T-helper 2 cell treated with Interferon-gamma antibody and Interleukin-4, amounts not matched to agents 5 μg/mL and 100 μg/mL, for 36 hours (primary cell): ENCODE data around the gene BACH2.

Experiments
- DNase-seq: peaks from one replicate; pipeline ENCODE4 v3.0.0; 2021; ENCODE audit warnings: low spot score
- H3K27ac Mint-ChIP-seq: one replicate; pipeline ENCODE4 v1.8.0; 2021; ENCODE audit warnings: mild to moderate bottlenecking, mixed read lengths
- H3K27me3 Mint-ChIP-seq: one replicate; pipeline ENCODE4 v1.8.0; 2021; ENCODE audit warnings: low read depth, mixed read lengths
- H3K36me3 Mint-ChIP-seq: one replicate; pipeline ENCODE4 v1.8.0; 2021; ENCODE audit warnings: low read depth, mixed read lengths
- H3K4me1 Mint-ChIP-seq: one replicate; pipeline ENCODE4 v1.8.0; 2021; ENCODE audit warnings: low read depth, mixed read lengths
- H3K4me3 Mint-ChIP-seq: one replicate; pipeline ENCODE4 v1.8.0; 2022; ENCODE audit warnings: mild to moderate bottlenecking, moderate library complexity, mixed read lengths
- H3K9me3 Mint-ChIP-seq: one replicate; pipeline ENCODE4 v1.8.0; 2021; ENCODE audit warnings: mixed read lengths

BACH2 gene

GRCh38 chr6:89987830-89988229, 308.8 kb downstream of the BACH2 start:
- no peak for DNase-seq
- Mint-ChIP-seq H3K36me3 (peaks cover 26% of the 10 kb centered on the region), H3K4me1 (peaks cover 37% of the 10 kb centered on the region)

DNA sequence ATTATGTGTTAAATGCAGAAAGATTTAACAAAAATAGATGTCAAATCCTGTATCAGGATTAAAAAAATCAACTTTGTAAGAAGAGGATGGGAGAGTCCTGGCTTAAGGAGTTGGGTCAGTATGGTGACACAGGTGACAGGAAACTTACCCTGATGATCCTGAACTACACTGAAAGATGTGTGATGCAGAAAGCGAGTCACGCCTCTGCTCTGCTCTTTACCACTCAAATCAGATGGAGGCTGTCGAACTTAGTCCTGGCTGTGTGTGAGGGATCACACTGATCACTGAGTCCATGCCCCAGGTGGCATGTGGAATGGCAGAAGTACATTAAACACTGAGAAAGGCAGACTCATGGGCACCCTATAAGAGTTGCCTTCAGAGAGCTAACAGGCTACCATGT, 309.5 kb downstream of the BACH2 start:
- no peak overlapping the region for H3K4me3 Mint-ChIP-seq
- peak overlapping the region; percentile 4 for H3K27ac Mint-ChIP-seq
- DNase-seq, result no peak
- H3K9me3 Mint-ChIP-seq, result no peaks in the 10 kb centered on the region
- H3K36me3 Mint-ChIP-seq, result peaks cover 26% of the 10 kb centered on the region
- H3K4me1 Mint-ChIP-seq, result peaks cover 35% of the 10 kb centered on the region
- no peaks in the 10 kb centered on the region for H3K27me3 Mint-ChIP-seq

More at GRCh38 chr6:89987830-89988229, 308.8 kb downstream of the BACH2 start:
- Mint-ChIP-seq H3K9me3 (no peaks in the 10 kb centered on the region), H3K4me3 (no peak overlapping the region), H3K27ac (no peak overlapping the region), H3K27me3 (no peaks in the 10 kb centered on the region)

DNA sequence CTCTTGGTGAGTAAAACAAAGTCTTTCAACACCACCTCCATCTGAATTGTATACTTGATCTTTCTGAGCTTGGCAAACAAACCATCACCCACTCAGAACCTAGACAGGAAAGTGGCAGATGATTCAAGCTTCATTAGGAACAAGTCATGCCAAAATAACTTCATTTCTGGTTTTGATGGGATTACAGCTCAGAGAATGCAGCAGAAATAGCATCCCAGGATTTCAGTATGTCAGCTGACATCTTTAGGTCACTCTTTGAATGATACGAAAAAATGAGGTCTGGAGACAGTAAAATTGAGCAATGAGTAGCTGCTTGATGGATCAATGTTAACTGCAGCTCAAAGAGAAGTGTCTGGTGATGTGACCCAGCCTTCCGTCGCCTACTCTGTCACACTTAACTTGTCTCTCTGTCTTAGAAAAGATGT, 310.0 kb downstream of the BACH2 start:
- H3K9me3 Mint-ChIP-seq, result no peaks in the 10 kb centered on the region
- DNase-seq, result no peak
- H3K4me3 Mint-ChIP-seq, result no peak overlapping the region
- H3K4me1 Mint-ChIP-seq, result peaks cover 38% of the 10 kb centered on the region
- H3K36me3 Mint-ChIP-seq, result peaks cover 26% of the 10 kb centered on the region
- peak overlapping the region; percentile 4 for H3K27ac Mint-ChIP-seq
- no peaks in the 10 kb centered on the region for H3K27me3 Mint-ChIP-seq

DNA sequence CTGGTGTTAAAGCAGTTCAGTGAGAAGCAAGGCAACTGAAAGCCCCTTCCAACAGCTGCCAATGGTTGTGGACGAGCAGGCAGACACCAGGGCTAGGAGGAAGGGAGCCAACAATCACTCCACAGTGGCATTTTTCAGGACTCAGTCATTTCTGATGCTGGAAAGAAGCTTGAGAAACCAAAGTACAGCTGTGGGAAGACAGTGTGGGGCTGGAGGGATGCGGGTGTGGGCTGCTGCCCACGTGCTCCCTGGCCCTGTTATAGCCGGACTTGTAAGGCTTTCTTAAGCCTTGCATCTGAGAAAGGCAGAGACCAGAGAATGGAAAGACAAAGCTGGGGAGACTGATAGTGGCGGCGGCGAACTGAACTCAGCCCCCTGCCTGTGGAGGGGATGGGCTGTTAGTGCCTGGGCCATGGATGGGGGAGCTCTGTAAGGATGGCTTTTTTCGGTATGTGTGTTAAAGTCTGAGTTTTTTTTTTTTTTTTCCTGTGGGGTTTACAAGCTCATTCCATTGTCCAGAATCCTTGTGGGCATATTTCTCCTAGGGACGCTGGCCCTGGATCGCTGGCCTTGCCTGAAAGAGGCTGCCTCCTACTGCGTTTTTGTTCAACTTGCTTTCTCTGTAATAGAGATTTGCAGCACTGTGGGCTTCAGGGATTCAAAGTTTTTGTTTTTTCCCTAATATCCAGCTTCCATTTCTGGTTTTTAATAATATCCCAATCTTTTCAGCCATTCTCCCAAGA, 310.7 kb downstream of the BACH2 start:
- H3K9me3 Mint-ChIP-seq, result no peaks in the 10 kb centered on the region
- DNase-seq, result no peak
- H3K36me3 Mint-ChIP-seq, result peaks cover 21% of the 10 kb centered on the region
- H3K27me3 Mint-ChIP-seq, result no peaks in the 10 kb centered on the region
- no peak overlapping the region for H3K27ac Mint-ChIP-seq
- no peak overlapping the region for H3K4me3 Mint-ChIP-seq
- peaks cover 38% of the 10 kb centered on the region for H3K4me1 Mint-ChIP-seq

GRCh38 chr6:89984926-89985750, 311.5 kb downstream of the BACH2 start:
- peaks cover 42% of the 10 kb centered on the region for H3K4me1 Mint-ChIP-seq
- H3K9me3 Mint-ChIP-seq, result no peaks in the 10 kb centered on the region
- no peak for DNase-seq
- H3K4me3 Mint-ChIP-seq, result no peak overlapping the region
- H3K36me3 Mint-ChIP-seq, result peaks cover 23% of the 10 kb centered on the region
- no peaks in the 10 kb centered on the region for H3K27me3 Mint-ChIP-seq
- no peak overlapping the region for H3K27ac Mint-ChIP-seq

GRCh38 chr6:89980353-89980752, 316.3 kb downstream of the BACH2 start:
- peak overlapping the region; percentile 37 for H3K27ac Mint-ChIP-seq

GRCh38 chr6:89979481-89980119, 317.0 kb downstream of the BACH2 start:
- Mint-ChIP-seq H3K27me3 (no peaks in the 10 kb centered on the region), H3K36me3 (peaks cover 9% of the 10 kb centered on the region), H3K4me3 (no peak overlapping the region), H3K9me3 (no peaks in the 10 kb centered on the region), H3K27ac (no peak overlapping the region), H3K4me1 (peaks cover 18% of the 10 kb centered on the region)
- DNase-seq, result no peak

More at GRCh38 chr6:89980353-89980752, 316.3 kb downstream of the BACH2 start:
- Mint-ChIP-seq H3K4me3 (no peak overlapping the region), H3K27me3 (no peaks in the 10 kb centered on the region), H3K36me3 (peaks cover 13% of the 10 kb centered on the region), H3K9me3 (no peaks in the 10 kb centered on the region), H3K4me1 (peaks cover 17% of the 10 kb centered on the region)
- DNase-seq, result no peak

GRCh38 chr6:89978749-89979145, 317.9 kb downstream of the BACH2 start:
- Mint-ChIP-seq H3K4me3 (no peak overlapping the region), H3K9me3 (no peaks in the 10 kb centered on the region), H3K27ac (no peak overlapping the region), H3K36me3 (peaks cover 7% of the 10 kb centered on the region), H3K4me1 (peaks cover 16% of the 10 kb centered on the region), H3K27me3 (no peaks in the 10 kb centered on the region)
- no peak for DNase-seq

GRCh38 chr6:89977808-89978748, 318.6 kb downstream of the BACH2 start:
- Mint-ChIP-seq H3K27me3 (no peaks in the 10 kb centered on the region), H3K4me3 (no peak overlapping the region), H3K27ac (no peak overlapping the region), H3K36me3 (peaks cover 9% of the 10 kb centered on the region), H3K9me3 (no peaks in the 10 kb centered on the region), H3K4me1 (peaks cover 16% of the 10 kb centered on the region)
- DNase-seq, result no peak

DNA sequence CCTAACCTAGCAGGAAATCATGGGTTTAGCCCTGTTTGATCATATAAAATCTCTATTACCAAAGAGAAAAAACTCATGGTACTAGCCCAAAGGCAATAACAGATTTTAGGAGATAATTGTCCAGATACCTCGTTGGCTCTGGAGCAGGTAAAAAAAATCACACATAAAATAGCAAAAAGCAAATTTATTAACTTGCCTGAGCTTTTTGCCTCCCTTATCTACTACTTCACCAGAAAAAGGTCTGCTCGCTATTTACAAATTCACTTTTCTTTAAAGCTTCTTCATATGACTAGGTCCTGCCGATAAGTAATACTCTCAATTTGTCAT, 320.0 kb downstream of the BACH2 start:
- H3K36me3 Mint-ChIP-seq, result peaks cover 14% of the 10 kb centered on the region
- H3K27ac Mint-ChIP-seq, result no peak overlapping the region
- peaks cover 11% of the 10 kb centered on the region for H3K4me1 Mint-ChIP-seq
- H3K27me3 Mint-ChIP-seq, result no peaks in the 10 kb centered on the region
- H3K9me3 Mint-ChIP-seq, result no peaks in the 10 kb centered on the region
- no peak overlapping the region for H3K4me3 Mint-ChIP-seq
- DNase-seq, result no peak

GRCh38 chr6:89975991-89976693, 320.5 kb downstream of the BACH2 start:
- H3K4me3 Mint-ChIP-seq, result no peak overlapping the region
- H3K9me3 Mint-ChIP-seq, result no peaks in the 10 kb centered on the region
- no peak overlapping the region for H3K27ac Mint-ChIP-seq

GRCh38 chr6:89975366-89975765, 321.3 kb downstream of the BACH2 start:
- Mint-ChIP-seq H3K27ac (no peak overlapping the region), H3K9me3 (no peaks in the 10 kb centered on the region)

More at GRCh38 chr6:89975991-89976693, 320.5 kb downstream of the BACH2 start:
- H3K4me1 Mint-ChIP-seq, result peaks cover 11% of the 10 kb centered on the region
- peaks cover 18% of the 10 kb centered on the region for H3K36me3 Mint-ChIP-seq
- no peaks in the 10 kb centered on the region for H3K27me3 Mint-ChIP-seq
- no peak for DNase-seq

GRCh38 chr6:89974834-89975233, 321.8 kb downstream of the BACH2 start:
- no peaks in the 10 kb centered on the region for H3K27me3 Mint-ChIP-seq
- H3K27ac Mint-ChIP-seq, result no peak overlapping the region
- H3K4me1 Mint-ChIP-seq, result peaks cover 5% of the 10 kb centered on the region
- no peak for DNase-seq
- H3K4me3 Mint-ChIP-seq, result no peak overlapping the region
- H3K9me3 Mint-ChIP-seq, result no peaks in the 10 kb centered on the region
- H3K36me3 Mint-ChIP-seq, result peaks cover 15% of the 10 kb centered on the region

More at GRCh38 chr6:89975366-89975765, 321.3 kb downstream of the BACH2 start:
- no peaks in the 10 kb centered on the region for H3K27me3 Mint-ChIP-seq
- peaks cover 16% of the 10 kb centered on the region for H3K36me3 Mint-ChIP-seq
- DNase-seq, result no peak
- H3K4me3 Mint-ChIP-seq, result no peak overlapping the region
- H3K4me1 Mint-ChIP-seq, result peaks cover 7% of the 10 kb centered on the region
